Spinal cord (tissue), 10 donors: ENCODE results near the gene PPAT. TPM values are rescaled to one million over a fixed set of nuclear protein-coding genes. Genes with fewer than 3 reads are reported as not detected.

ENCODE experiments used
- DNase-seq, 6 donors: peaks; one replicate each; pipeline versions ENCODE4 v3.0.0 to v3.0.0-alpha.2; 2013 to 2015; ENCODE audit warnings: low spot score in 6 of 6, low read depth in 4 of 6
- H3K27ac ChIP-seq: one replicate; pipeline ENCODE4 v1.5.1; 2013; ENCODE audit warnings: low read depth, low read length, control low read depth
- H3K27me3 ChIP-seq: one replicate; pipeline ENCODE4 v1.6.1; 2013; ENCODE audit warnings: low read length; ENCODE audit not compliant: control insufficient read depth, insufficient read depth
- H3K36me3 ChIP-seq: one replicate; pipeline ENCODE4 v1.6.1; 2013; ENCODE audit warnings: low read length; ENCODE audit not compliant: control insufficient read depth, insufficient read depth
- H3K4me1 ChIP-seq: one replicate; pipeline ENCODE4 v1.6.1; 2013; ENCODE audit warnings: low read length; ENCODE audit not compliant: control insufficient read depth, insufficient read depth
- H3K4me3 ChIP-seq: one replicate; pipeline ENCODE4 v1.5.1; 2013; ENCODE audit warnings: low read depth, low read length, control low read depth
- H3K9me3 ChIP-seq: one replicate; pipeline ENCODE4 v1.6.1; 2013; ENCODE audit warnings: low read length; ENCODE audit not compliant: control insufficient read depth, insufficient read depth
- WGBS: methylation state at CpG from one replicate; pipeline ENCODE4 v1.1.5; 2013; ENCODE audit warnings: missing lambda C conversion rate; ENCODE audit not compliant: insufficient coverage; 5-methylcytosine and 5-hydroxymethylcytosine counted together
- polyA plus RNA-seq, 2 donors: library from polyadenylated mRNA; unstranded; fragments of 120-200 nt; gene quantifications; one replicate each; pipeline ENCODE4 v1.2.1, GENCODE V29; 2013; ENCODE audit not compliant: insufficient read length in 2 of 2
- total RNA-seq, 2 donors: library from RNA; depleted of rRNA in 1 of 2; stranded (reverse); fragments of 120-200 nt in 1 of 2; fragments of >200 nt in 1 of 2; gene quantifications; one replicate each; pipeline versions ENCODE4 v1.2.3 to v1.2.4, GENCODE V29; 2013 to 2014
- donor health status: healthy.

Gene PPAT
- total and polyA plus RNA-seq, 4 donors, result 14.4 to 22.4 (median 15.4) TPM

DNA sequence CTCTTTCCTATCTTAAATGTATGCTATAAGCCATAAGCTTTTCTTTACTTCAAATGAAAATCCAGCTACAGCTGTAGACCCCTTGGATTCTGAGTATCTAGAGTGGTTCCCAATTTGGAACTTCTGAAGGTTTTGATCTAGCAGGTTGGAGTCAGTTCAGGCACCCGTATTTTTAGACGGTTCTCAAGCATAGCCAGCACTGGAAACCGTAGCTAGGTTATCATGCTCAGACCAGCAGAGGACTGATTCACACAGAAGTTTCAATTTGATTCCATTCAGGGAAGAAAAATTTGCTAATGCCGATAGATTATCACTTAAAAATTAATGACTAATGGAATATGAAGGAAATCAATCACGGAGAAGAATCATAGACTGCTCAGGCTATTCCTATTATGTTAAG is 11.2 kb downstream of the PPAT start:
- H3K9me3 ChIP-seq, result no peaks in the 10 kb centered on the region
- H3K27me3 ChIP-seq, result no peaks in the 10 kb centered on the region
- no CpG with 5 or more reads among the region's 5 CpGs for WGBS
- H3K27ac ChIP-seq, result no peak overlapping the region
- H3K4me3 ChIP-seq, result no peak overlapping the region
- H3K36me3 ChIP-seq, result no peaks in the 10 kb centered on the region
- H3K4me1 ChIP-seq, result no peaks in the 10 kb centered on the region
- DNase-seq, result no peak

- no peaks in the 10 kb centered on the region for H3K27me3 ChIP-seq
- no peak for DNase-seq
- WGBS, result 100% methylated on average over 2 of the region's 3 CpGs
These were observed 18.0 kb downstream of the PPAT start for GRCh38 chr4:56417396-56417795.

GRCh38 chr4:56416349-56416748 is 19.1 kb downstream of the PPAT start:
- WGBS, result no CpG with 5 or more reads among the region's 3 CpGs
- no peak for DNase-seq

More at GRCh38 chr4:56417396-56417795, 18.0 kb downstream of the PPAT start:
- Histone ChIP-seq H3K9me3 (no peaks in the 10 kb centered on the region), H3K27ac (no peak overlapping the region), H3K4me1 (no peaks in the 10 kb centered on the region), H3K4me3 (no peak overlapping the region), H3K36me3 (no peaks in the 10 kb centered on the region)

GRCh38 chr4:56414135-56414670 is 21.2 kb downstream of the PPAT start:
- Histone ChIP-seq H3K27me3 (no peaks in the 10 kb centered on the region), H3K4me1 (no peaks in the 10 kb centered on the region), H3K9me3 (no peaks in the 10 kb centered on the region), H3K36me3 (no peaks in the 10 kb centered on the region), H3K4me3 (no peak overlapping the region), H3K27ac (no peak overlapping the region)
- DNase-seq, result no peak
- 100% methylated on average over 3 of the region's 4 CpGs for WGBS

More at GRCh38 chr4:56416349-56416748, 19.1 kb downstream of the PPAT start:
- H3K36me3 ChIP-seq, result no peaks in the 10 kb centered on the region
- H3K27ac ChIP-seq, result no peak overlapping the region
- H3K27me3 ChIP-seq, result no peaks in the 10 kb centered on the region
- H3K9me3 ChIP-seq, result no peaks in the 10 kb centered on the region
- no peaks in the 10 kb centered on the region for H3K4me1 ChIP-seq
- no peak overlapping the region for H3K4me3 ChIP-seq

DNA sequence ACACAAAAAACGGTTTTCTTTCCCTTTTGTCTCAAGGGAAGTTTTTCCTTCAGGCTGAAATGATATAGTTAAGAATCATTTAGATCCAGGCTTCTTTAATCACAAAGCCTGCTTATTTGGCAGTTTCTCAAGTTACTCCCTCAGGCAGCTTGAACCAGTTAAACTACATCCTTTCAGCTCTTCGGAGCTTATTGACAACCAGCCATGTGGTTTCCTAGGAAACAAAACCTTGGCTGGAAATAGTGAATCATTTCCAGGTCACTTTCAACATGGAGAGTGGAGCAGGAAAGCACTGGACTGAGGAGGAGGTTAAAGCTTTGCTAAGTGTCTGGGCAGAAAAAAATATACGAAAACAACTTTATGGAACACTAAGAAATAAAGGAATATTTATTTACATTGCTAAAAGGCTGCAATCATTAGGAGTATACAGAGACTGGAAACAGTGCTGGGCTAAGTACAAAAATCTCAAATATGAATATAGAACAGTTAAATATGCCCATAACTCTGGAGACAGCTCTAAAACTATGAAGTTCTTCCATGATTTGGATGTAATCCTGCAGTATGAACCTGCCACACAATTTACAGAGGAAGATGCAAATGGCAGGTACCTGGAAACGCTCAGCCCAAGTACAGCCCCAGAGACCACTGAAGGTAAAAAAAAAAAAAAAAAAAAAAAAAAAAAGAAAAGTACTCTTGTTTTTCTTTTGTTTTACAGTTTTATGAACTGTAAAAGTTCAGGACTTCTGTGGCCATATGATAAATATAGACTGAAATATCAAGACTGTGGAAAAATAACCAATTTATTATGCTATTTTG is 25.0 kb downstream of the PPAT start:
- WGBS, result no CpG with 5 or more reads among the region's 4 CpGs
- H3K4me3 ChIP-seq, result peak overlapping the region; percentile 38
- no peaks in the 10 kb centered on the region for H3K27me3 ChIP-seq
- no peaks in the 10 kb centered on the region for H3K4me1 ChIP-seq
- no peaks in the 10 kb centered on the region for H3K36me3 ChIP-seq
- H3K9me3 ChIP-seq, result no peaks in the 10 kb centered on the region
- DNase-seq, result peak; percentile 88 to 98 (median 92)
- H3K27ac ChIP-seq, result peak overlapping the region; percentile 71

GRCh38 chr4:56409511-56410090 is 25.8 kb downstream of the PPAT start:
- H3K9me3 ChIP-seq, result no peaks in the 10 kb centered on the region
- H3K27me3 ChIP-seq, result no peaks in the 10 kb centered on the region
- no peaks in the 10 kb centered on the region for H3K4me1 ChIP-seq
- H3K4me3 ChIP-seq, result no peak overlapping the region
- peak in 1 of 6 donors; percentile 22 for DNase-seq
- WGBS, result no CpG with 5 or more reads among the region's 1 CpG
- H3K27ac ChIP-seq, result peak overlapping the region; percentile 71
- no peaks in the 10 kb centered on the region for H3K36me3 ChIP-seq

- DNase-seq, result no peak
- Histone ChIP-seq H3K4me1 (no peaks in the 10 kb centered on the region), H3K36me3 (no peaks in the 10 kb centered on the region), H3K27ac (no peak overlapping the region), H3K9me3 (no peaks in the 10 kb centered on the region), H3K4me3 (no peak overlapping the region), H3K27me3 (no peaks in the 10 kb centered on the region)
- no CpG with 5 or more reads among the region's 2 CpGs for WGBS
These were observed 26.4 kb downstream of the PPAT start for GRCh38 chr4:56408978-56409377.

- no peak for DNase-seq
- Histone ChIP-seq H3K4me1 (no peaks in the 10 kb centered on the region), H3K36me3 (no peaks in the 10 kb centered on the region), H3K9me3 (no peaks in the 10 kb centered on the region), H3K27me3 (no peaks in the 10 kb centered on the region), H3K27ac (no peak overlapping the region), H3K4me3 (no peak overlapping the region)
- whole genome bisulfite sequencing, result 100% methylated on average over 3 of the region's 4 CpGs
These were observed 29.3 kb downstream of the PPAT start for GRCh38 chr4:56406151-56406550.

GRCh38 chr4:56405016-56405415 is 30.4 kb downstream of the PPAT start:
- H3K27me3 ChIP-seq, result no peaks in the 10 kb centered on the region
- H3K36me3 ChIP-seq, result no peaks in the 10 kb centered on the region
- no peak overlapping the region for H3K27ac ChIP-seq
- H3K4me3 ChIP-seq, result no peak overlapping the region
- WGBS, result no CpG with 5 or more reads among the region's 1 CpG
- no peak for DNase-seq
- no peaks in the 10 kb centered on the region for H3K9me3 ChIP-seq
- H3K4me1 ChIP-seq, result no peaks in the 10 kb centered on the region
